Upper lobe of right lung (tissue), 1 donor: ENCODE measurements around the gene IMPDH1. TPM values are rescaled to one million over a fixed set of nuclear protein-coding genes. Genes with fewer than 3 reads are reported as not detected.

Experiments used
- ATAC-seq: fragments of 200-7000 bp; cut with Tn5 transposase; one replicate; pipeline ENCODE4 v1.9.1; 2020; ENCODE audit warnings: mild to moderate bottlenecking, moderate library complexity
- DNase-seq: peaks from one replicate; pipeline ENCODE4 v3.0.0-alpha.2; 2020
- H3K27ac ChIP-seq: fragments of 200-600 bp; one replicate; pipeline ENCODE4 v1.8.0; 2022
- H3K27me3 ChIP-seq: fragments of 200-600 bp; one replicate; pipeline ENCODE4 v1.8.0; 2022; ENCODE audit warnings: mild to moderate bottlenecking
- H3K36me3 ChIP-seq: fragments of 200-600 bp; one replicate; pipeline ENCODE4 v1.8.0; 2022
- H3K4me1 ChIP-seq: fragments of 200-600 bp; one replicate; pipeline ENCODE4 v1.8.0; 2022
- H3K4me3 ChIP-seq: fragments of 200-600 bp; one replicate; pipeline ENCODE4 v1.8.0; 2022; ENCODE audit warnings: mild to moderate bottlenecking
- H3K9me3 ChIP-seq: fragments of 200-600 bp; one replicate; pipeline ENCODE4 v1.8.0; 2022
- CTCF ChIP-seq: fragments of 200-600 bp; IDR thresholded peaks from one replicate; pipeline ENCODE4 v1.8.0; 2022; ENCODE audit warnings: antibody characterized with exemption
- intact Hi-C: fragments of 100-400 bp; cut with DNase I; formaldehyde crosslinking; loops from one replicate; pipeline ENCODE4 v1.11.0; 2022
- total RNA-seq: library from RNA; stranded (reverse); fragmentation: NEBNext Ultra II Directional; extraction: Animal tissue kit (Norgen Biotek cat#: 25700); gene quantifications from one replicate; pipeline ENCODE4 v1.2.1, GENCODE V29; 2021
- donor health status: DM: no; HTN: yes; CAD: no; lungs with severe emphysema.

IMPDH1 gene
- total RNA-seq, 1 donor from 2014 or later, result 59.8 TPM

- H3K4me1 ChIP-seq, result no peaks in the 10 kb centered on the region
- no peak for TF ChIP-seq CTCF
- no peak for DNase-seq
- no peak for ATAC-seq
- H3K36me3 ChIP-seq, result peaks cover 39% of the 10 kb centered on the region
- H3K9me3 ChIP-seq, result no peaks in the 10 kb centered on the region
- H3K27me3 ChIP-seq, result peaks cover 9% of the 10 kb centered on the region
- H3K4me3 ChIP-seq, result no peak overlapping the region
- H3K27ac ChIP-seq, result no peak overlapping the region
- intact Hi-C loops, result no loop called here
These were observed 18.0 kb downstream of the IMPDH1 start for GRCh38 chr7:128391805-128392204.

GRCh38 chr7:128390871-128391565 is 18.8 kb downstream of the IMPDH1 start:
- ATAC-seq, result no peak
- H3K4me3 ChIP-seq, result no peak overlapping the region
- peaks cover 9% of the 10 kb centered on the region for H3K27me3 ChIP-seq
- no peak for DNase-seq
- no peaks in the 10 kb centered on the region for H3K4me1 ChIP-seq
- H3K27ac ChIP-seq, result no peak overlapping the region
- no peak for TF ChIP-seq CTCF
- no peaks in the 10 kb centered on the region for H3K9me3 ChIP-seq
- intact Hi-C loops, result no loop called here
- H3K36me3 ChIP-seq, result peaks cover 32% of the 10 kb centered on the region

DNA sequence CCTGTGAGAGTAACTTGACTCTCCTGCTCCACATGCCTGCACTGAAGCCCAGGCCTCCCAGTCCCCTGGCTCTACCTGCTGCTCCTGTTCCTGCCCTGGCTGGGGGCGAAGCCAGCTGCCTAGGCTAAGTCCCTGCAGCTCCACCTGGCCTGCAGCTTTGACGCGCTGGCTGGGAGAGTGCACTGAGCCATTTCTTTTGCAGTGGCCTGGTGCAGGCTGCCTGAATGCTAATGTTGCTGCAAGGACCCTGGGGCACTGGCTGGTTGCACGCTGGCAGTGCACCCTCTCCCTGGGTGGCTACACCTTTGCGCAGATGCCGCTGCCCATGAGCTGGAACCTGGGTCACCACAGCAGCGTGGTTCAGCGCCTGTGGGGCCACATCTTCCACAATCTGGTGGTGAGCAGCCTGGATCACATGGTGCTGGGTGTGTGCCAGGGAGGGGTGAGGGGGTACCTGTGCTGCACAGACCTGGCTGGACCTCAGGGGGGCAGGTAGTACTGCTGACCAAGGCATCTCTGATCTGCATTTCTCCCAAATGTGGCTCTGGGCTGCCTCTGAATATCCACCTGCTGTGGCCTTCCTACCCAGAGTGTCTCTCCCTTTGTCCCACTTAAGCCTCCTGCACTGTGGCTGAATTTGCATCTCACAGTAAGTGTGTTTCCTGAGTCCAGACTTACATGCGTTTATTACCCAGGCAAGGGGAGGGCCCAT is 20.0 kb downstream of the IMPDH1 start:
- intact Hi-C loops, result no loop called here

GRCh38 chr7:128389085-128389617 is 20.6 kb downstream of the IMPDH1 start:
- intact Hi-C loops, result no loop called here
- Histone ChIP-seq H3K36me3 (peaks cover 13% of the 10 kb centered on the region), H3K27me3 (peaks cover 9% of the 10 kb centered on the region), H3K27ac (no peak overlapping the region), H3K9me3 (no peaks in the 10 kb centered on the region), H3K4me1 (no peaks in the 10 kb centered on the region), H3K4me3 (no peak overlapping the region)
- TF ChIP-seq CTCF, result no peak
- DNase-seq (no peak), ATAC-seq (no peak)

More for the DNA sequence above, 20.0 kb downstream of the IMPDH1 start:
- TF ChIP-seq CTCF, result no peak
- Histone ChIP-seq H3K36me3 (peaks cover 19% of the 10 kb centered on the region), H3K27me3 (peaks cover 9% of the 10 kb centered on the region), H3K27ac (no peak overlapping the region), H3K4me3 (no peak overlapping the region), H3K9me3 (no peaks in the 10 kb centered on the region), H3K4me1 (no peaks in the 10 kb centered on the region)
- ATAC-seq (no peak), DNase-seq (no peak)

DNA sequence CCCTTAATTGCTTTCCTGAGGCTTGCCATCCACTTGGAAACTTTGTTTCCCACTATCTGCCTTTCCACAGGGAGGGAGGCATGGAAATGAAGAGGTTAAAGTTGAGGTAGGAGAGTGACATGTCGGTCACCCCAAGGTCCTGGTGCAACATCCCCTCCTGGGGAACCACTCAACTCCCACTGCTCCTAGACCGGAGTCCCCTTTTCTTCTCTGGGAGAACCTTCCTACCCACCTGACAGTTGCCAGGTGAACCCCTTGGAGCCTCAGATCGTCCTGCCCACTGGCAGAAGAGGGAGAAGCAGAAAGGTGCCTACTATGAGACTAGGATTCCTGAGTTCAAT is 21.7 kb downstream of the IMPDH1 start:
- Histone ChIP-seq H3K9me3 (no peaks in the 10 kb centered on the region), H3K4me1 (no peaks in the 10 kb centered on the region), H3K27ac (no peak overlapping the region), H3K27me3 (peaks cover 9% of the 10 kb centered on the region), H3K36me3 (peaks cover 5% of the 10 kb centered on the region), H3K4me3 (no peak overlapping the region)
- intact Hi-C loops, result no loop called here
- no peak for TF ChIP-seq CTCF
- DNase-seq, result no peak
- ATAC-seq, result no peak
